NCI-H1417 treated with DMSO at 0.1 percent for 48 hours (cell line): ENCODE data around the gene PTF1A.

Source experiments
- DNase-seq: peaks from one replicate; lab custom pipeline; 2025; lab: John Stamatoyannopoulos, UW

Gene PTF1A

DNA sequence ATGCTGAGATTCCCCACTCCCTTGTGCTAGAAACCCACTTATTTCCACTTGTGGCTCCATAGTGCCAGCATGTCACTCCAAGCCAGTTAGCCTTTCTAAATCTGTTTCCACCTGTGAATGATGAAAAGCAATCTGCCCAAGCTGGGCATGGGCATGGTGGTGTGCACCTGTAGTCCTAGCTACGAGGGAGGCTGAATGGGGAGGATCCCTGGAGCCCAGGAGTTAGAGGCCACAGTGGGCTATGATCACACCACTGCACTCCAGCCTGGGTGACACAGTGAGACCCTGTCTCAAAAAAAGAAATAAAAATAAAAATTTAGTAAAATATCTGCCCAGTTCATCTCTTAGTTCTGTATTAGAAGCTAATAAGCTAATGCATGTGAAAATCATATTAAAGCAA lies 5.0 kb upstream of the PTF1A start:
- DNase-seq = no peak

DNA sequence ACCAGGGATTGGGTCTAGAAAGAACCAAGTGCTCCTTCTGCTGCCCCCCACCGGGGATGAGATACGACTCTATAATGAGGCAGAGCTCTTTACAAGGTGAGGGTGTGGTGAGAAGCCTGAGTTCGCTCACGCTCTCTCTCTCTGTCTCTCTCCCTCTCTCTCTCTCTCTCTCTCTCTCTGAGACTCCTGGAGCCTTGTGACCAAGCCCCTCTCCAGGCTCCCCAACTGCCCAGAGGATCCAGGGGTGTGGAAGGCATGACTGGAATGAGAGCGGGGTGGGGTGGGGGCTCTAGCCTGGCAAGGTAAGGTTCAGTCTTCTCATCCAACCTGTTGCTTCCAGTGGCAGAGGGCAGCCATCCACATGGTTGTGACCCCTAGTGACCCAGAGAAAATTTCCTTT lies 3.1 kb upstream of the PTF1A start:
- DNase-seq = no peak

GRCh38 chr10:23190872-23191763 lies 994 bp upstream of the PTF1A start:
- DNase-seq = no peak

GRCh38 chr10:23192712-23193434 lies 761 bp downstream of the PTF1A start:
- no peak for DNase-seq

GRCh38 chr10:23193435-23194074 lies 1.4 kb downstream of the PTF1A start:
- no peak for DNase-seq

- no peak for DNase-seq
These were observed 2.4 kb downstream of the PTF1A start for GRCh38 chr10:23194471-23194965.

DNA sequence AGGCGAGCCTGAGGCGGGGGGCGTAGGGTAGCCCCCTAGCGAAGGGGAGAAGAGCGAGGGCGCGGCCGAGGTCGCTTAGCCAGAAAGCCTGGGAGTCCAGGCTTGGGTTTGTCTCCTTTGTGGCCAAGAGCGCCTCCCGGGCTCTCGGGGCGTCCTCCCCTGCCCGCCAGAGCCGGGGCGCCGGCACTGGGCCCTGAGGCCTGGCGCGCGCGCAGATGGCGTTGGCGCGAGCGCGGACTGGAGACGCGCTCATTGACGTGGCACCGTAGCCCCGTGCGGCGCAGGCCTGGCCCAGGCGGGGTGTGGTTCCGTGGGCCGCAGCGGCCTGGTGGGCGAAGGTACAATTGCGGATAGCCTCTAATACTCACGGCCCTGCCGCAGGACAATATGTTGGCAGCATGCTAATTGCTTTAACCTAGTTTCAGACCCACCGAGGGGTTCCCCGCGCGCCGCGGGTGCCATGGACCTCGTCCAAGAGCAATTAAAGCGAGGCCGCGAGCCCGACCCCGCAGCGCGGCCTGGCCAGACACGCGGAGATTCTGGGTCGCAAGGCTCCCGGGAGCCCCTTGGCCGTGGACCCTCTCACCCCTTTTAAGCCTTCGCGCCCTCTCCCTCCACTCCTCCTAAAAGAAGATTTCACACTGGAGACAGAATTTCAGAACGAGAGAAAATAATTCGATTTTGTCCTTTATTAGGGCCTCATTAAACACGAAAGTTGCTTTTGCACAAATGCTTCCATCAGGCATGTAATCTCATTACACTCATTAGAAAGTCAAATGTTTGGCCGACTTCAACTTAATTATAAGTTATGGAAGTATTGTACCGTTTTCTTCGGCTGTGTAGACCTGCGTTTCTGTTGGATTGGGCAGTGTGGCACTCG lies 3.1 kb downstream of the PTF1A start:
- DNase-seq = no peak

GRCh38 chr10:23195846-23196600 lies 3.9 kb downstream of the PTF1A start:
- no peak for DNase-seq

DNA sequence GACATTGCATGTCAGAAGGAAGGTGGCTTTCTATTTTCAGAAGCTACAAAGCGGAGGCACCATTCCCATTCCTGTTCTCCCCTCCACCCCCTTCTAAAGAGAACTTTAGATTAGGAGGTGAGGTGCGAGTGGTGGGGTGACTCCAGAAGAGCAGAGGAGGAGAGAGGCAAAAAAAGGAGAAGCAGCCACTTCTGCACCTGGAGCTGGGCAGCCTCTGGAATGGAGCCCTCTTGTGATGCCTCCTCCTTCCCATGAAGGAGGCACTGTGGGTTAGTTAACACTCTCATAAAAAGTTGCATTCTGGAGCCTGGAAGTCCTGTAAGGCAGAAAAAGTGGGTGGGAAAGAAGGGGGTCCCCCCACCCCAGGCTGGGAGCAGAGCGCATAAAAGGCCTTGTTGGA lies 4.8 kb downstream of the PTF1A start:
- DNase-seq = no peak

- no peak for DNase-seq
These were observed 5.3 kb downstream of the PTF1A start for GRCh38 chr10:23197416-23197861.

DNA sequence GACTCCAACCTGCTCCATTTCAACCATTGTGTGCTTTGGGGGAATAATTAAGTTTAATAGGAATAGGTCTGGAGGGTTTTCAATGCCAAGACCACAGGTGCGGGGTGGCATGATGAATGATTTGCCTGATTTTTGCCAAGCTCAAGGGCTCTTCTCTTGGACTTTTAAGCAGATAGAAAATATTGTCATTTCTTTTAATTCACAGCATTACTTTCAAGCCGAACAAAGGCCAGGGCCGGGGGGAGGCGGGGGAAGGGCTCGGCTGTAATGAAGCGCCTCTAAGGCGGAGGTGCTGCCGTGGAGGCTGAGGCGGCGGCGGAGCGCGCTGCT lies 6.5 kb downstream of the PTF1A start:
- DNase-seq = no peak

GRCh38 chr10:23198940-23199767 lies 7.0 kb downstream of the PTF1A start:
- DNase-seq = no peak

DNA sequence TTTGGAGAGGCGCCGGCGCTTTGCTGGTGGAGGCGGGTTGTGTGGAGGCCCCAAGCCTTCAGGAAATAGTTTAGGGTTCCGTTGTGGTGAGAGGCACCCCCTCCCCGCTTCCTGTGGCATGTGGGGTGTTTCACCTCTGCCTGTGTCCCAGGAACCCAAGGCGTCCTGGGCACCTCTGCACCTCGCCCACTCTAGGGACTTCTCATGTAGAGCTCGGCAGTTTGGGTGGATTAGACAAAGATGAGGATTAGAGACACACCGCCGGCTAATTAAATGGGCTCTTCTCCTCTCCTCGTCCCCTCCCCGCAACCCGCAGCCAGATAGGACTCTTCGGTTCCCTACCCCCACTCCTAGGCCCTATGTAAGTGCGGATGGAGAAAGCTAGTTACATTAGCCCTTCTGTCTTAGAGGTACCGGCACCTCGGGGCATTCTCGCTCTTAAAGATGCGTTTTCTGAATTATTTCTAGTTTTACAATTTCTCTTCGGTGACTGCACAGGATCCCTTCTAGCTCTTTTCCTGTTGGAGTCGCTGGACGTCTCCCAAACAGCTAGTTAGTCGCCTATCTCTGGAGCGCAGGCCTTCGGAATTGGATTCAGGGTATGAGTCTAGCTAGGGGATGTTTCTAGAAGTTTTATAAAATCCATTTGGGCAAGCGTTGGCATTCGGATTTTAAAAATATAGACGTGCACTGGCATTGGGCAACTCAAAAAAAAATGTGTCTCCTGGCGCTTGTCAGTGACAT lies 7.8 kb downstream of the PTF1A start:
- DNase-seq = no peak

DNA sequence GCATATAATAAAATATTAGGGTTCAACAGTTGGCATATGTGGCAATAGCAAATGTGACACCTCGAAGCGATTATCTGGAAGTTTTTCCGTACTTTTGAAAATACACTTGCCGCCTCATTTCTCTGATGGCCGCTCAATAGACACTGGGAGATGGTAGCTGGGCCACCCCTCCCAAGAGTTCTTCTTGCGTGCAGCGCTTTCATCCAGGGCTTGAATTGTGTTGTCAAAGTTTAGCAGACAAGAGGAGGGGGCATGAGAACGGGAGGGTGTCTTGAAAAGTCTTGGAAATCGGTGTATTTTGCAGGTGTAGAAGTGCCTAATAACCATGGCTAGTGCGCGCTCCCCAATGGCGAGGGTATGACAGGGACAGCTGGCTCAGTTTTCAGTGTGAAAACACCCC lies 8.5 kb downstream of the PTF1A start:
- DNase-seq = no peak

- no peak for DNase-seq
These were observed 9.0 kb downstream of the PTF1A start for GRCh38 chr10:23200997-23201652.

DNA sequence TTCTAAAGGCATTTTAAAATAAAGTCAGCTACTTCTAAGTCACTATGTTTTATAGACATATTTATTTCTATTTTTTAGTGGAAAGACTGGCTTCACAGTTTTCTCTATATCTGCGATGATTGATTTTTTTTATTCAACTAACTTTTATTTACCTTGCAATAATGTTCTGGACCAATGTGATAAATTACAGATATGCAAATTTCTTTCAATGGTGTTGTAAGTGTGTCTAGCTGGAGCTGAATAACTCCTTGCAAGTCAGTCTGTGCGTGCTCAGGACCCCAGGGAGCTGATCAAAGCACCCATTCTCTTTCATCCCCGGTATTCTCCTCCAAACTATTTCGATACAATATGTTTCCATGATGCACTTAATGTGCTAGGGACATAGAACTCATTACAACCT lies 9.7 kb downstream of the PTF1A start:
- DNase-seq = no peak

DNA sequence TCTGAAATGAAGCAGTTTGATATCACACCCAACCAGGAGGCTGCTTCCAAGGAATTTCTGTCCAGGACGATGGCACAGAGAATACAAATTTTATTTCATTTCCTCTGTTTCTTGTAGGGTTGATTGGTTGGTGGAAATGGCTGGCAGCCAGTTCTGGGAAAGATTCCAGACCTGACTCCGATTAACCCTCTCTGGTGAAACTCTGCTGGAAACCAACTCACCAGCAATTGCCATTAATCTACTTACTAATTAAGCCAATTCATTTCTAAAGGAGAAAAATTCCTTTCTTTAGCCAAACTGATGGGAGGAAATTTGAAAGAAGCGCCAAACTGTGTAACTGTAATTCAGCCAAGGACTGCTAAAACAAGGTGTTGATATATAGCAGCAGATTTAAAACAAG lies 10.7 kb downstream of the PTF1A start:
- no peak for DNase-seq

DNA sequence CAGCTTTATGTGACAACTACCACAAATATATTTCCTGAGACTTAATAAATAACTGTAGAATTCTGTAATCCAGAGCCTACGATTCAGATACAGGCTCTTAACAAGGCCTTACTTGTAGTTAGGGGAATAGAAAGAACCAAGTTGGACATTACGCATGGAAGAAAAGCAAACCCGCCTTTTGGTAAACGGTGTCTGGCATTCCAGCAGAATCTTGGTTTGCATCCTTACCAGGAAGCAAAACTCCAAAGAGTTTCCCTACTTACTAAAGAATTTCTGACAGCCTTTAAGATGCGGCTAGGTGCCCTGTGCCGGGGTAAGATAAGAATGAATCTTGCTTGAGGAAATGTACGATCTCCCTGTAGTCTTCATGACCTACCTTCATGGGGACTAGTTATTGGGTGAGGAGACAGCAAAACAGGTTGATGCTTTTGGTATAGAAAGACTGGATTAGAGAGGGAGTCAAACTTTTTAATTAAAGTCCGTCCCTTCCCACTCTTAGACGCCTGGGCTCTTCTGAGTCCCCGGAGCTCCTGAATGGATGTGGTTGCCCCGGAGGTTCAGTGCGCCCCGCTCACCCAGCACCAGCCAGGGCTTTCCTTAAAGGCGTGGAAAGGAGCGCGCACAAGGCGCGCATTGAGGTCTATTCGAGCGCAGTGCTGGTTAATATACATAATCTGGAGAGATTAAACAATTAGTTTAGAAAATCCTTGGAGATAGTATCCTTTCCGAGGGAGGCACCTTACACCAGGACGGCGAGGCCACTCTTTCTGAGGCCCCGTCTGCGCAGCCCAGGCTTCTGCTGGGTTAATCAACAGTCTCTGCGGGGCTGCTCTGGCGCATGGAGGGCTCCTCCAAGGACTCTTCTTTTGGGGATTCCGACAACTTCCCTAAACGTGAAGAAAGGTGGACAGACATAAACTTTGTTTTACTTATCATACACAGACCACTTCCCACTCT lies 11.5 kb downstream of the PTF1A start:
- no peak for DNase-seq
